Fibroblast of the aortic adventitia (primary cell): ENCODE results near the gene RHOU. TPM values are rescaled to one million over a fixed set of nuclear protein-coding genes. Genes with fewer than 3 reads are reported as not detected.

ENCODE experiments used
- DNase-seq: peaks from one replicate; pipeline ENCODE4 v3.0.0-alpha.2; 2010; ENCODE audit warnings: low read depth
- H3K4me3 ChIP-seq: 2 replicates; pipeline ENCODE4 v1.5.1; 2011; ENCODE audit warnings: low read depth, mild to moderate bottlenecking, control low read depth, low read length, moderate library complexity
- CTCF ChIP-seq: IDR thresholded peaks from 2 replicates; pipeline ENCODE4 v1.5.1; 2011; ENCODE audit warnings: mild to moderate bottlenecking, low read length, control low read depth, inconsistent platforms; ENCODE audit not compliant: insufficient read depth
- total RNA-seq: library from RNA; depleted of rRNA; stranded (reverse); fragments of >200 nt; gene quantifications from 2 replicates; pipeline ENCODE4 v1.2.3, GENCODE V29; 2012; ENCODE audit warnings: low replicate concordance

RHOU gene
- total RNA-seq, 1 donor = 4.2 TPM

- no peak for DNase-seq
- no peak for TF ChIP-seq CTCF
- no peak overlapping the region for H3K4me3 ChIP-seq
These were observed 51.3 kb downstream of the RHOU start for GRCh38 chr1:228786361-228787129.

GRCh38 chr1:228791791-228792190, 56.5 kb downstream of the RHOU start:
- no peak for DNase-seq
- no peak for TF ChIP-seq CTCF
- H3K4me3 ChIP-seq = no peak overlapping the region

GRCh38 chr1:228792601-228793000, 57.3 kb downstream of the RHOU start:
- DNase-seq = no peak
- TF ChIP-seq CTCF = no peak
- no peak overlapping the region for H3K4me3 ChIP-seq

GRCh38 chr1:228793032-228793431, 57.8 kb downstream of the RHOU start:
- no peak for TF ChIP-seq CTCF
- no peak overlapping the region for H3K4me3 ChIP-seq
- no peak for DNase-seq

GRCh38 chr1:228794173-228794572, 58.9 kb downstream of the RHOU start:
- no peak overlapping the region for H3K4me3 ChIP-seq
- peak; percentile 10 for DNase-seq
- TF ChIP-seq CTCF = no peak

- no peak for DNase-seq
- no peak for TF ChIP-seq CTCF
- H3K4me3 ChIP-seq = no peak overlapping the region
These were observed 59.5 kb downstream of the RHOU start for GRCh38 chr1:228794810-228795209.

GRCh38 chr1:228795596-228795995, 60.3 kb downstream of the RHOU start:
- no peak for TF ChIP-seq CTCF
- DNase-seq = no peak
- H3K4me3 ChIP-seq = no peak overlapping the region
